Measurements from ENCODE around the gene SV2B. TPM values are rescaled to one million over a fixed set of nuclear protein-coding genes. Genes with fewer than 3 reads are reported as not detected.

SV2B gene
- total and polyA plus RNA-seq, 2 experiments from 2014 or later, result 0.17 to 2.2 TPM

GRCh38 chr15:91152896-91153581, 53.0 kb downstream of the SV2B start:
- Histone ChIP-seq H3K4me1 (ENCODE audit: insufficient read depth) (no peaks in the 10 kb centered on the region), H3K36me3 (replicated peaks; ENCODE audit: insufficient read depth, low read depth) (no peaks in the 10 kb centered on the region), H3K9me2 (replicated peaks; ENCODE audit: insufficient read depth) (no peaks in the 10 kb centered on the region), H2AFZ (no peak overlapping the region), H3K4me3 (no peak overlapping the region), H3K27ac (no peak overlapping the region), H3K79me2 (no peaks in the 10 kb centered on the region), H3K9me3 (ENCODE audit: low read depth) (no peaks in the 10 kb centered on the region), H3K4me2 (no peak overlapping the region), H4K20me1 (ENCODE audit: insufficient read depth, poor library complexity, severe bottlenecking) (no peaks in the 10 kb centered on the region), H3K27me3 (peaks cover 10% of the 10 kb centered on the region)
- no peak for DNase-seq (ENCODE audit: low spot score)
- WGBS (ENCODE audit: low lambda C conversion rate, missing lambda C conversion rate), result 77% methylated on average over 10 of the region's 10 CpGs
- no peak for TF ChIP-seq CTCF (IDR thresholded peaks at IDR 0.05; ENCODE audit: poor library complexity)
- TF ChIP-seq EZH2phosphoT487 (IDR thresholded peaks at IDR 0.05; ENCODE audit: low read depth, severe bottlenecking, unreplicated experiment), result no peak

- 83% methylated on average over 1 of the region's 1 CpG for WGBS (ENCODE audit: low lambda C conversion rate, missing lambda C conversion rate)
- Histone ChIP-seq H3K4me2 (no peak overlapping the region), H3K4me3 (no peak overlapping the region), H3K9me3 (ENCODE audit: low read depth) (no peaks in the 10 kb centered on the region), H2AFZ (no peak overlapping the region), H3K27ac (no peak overlapping the region), H3K9me2 (replicated peaks; ENCODE audit: insufficient read depth) (no peaks in the 10 kb centered on the region), H3K4me1 (ENCODE audit: insufficient read depth) (no peaks in the 10 kb centered on the region), H3K79me2 (no peaks in the 10 kb centered on the region), H3K36me3 (replicated peaks; ENCODE audit: insufficient read depth, low read depth) (no peaks in the 10 kb centered on the region), H4K20me1 (ENCODE audit: insufficient read depth, poor library complexity, severe bottlenecking) (no peaks in the 10 kb centered on the region), H3K27me3 (peaks cover 13% of the 10 kb centered on the region)
- DNase-seq (ENCODE audit: low spot score), result no peak
- TF ChIP-seq EZH2 (IDR thresholded peaks at IDR 0.05; ENCODE audit: borderline replicate concordance) (no peak), CTCF (IDR thresholded peaks at IDR 0.05; ENCODE audit: poor library complexity) (no peak), EZH2phosphoT487 (IDR thresholded peaks at IDR 0.05; ENCODE audit: low read depth, severe bottlenecking, unreplicated experiment) (no peak)
These were observed 53.9 kb downstream of the SV2B start for GRCh38 chr15:91153954-91154353.

- H3K27ac ChIP-seq, result no peak overlapping the region
- 88% methylated on average over 6 of the region's 6 CpGs for WGBS (ENCODE audit: low lambda C conversion rate, missing lambda C conversion rate)
These were observed 56.2 kb downstream of the SV2B start for GRCh38 chr15:91156175-91156726.

More at GRCh38 chr15:91156175-91156726, 56.2 kb downstream of the SV2B start:
- no peak for DNase-seq (ENCODE audit: low spot score)
- H2AFZ ChIP-seq, result no peak overlapping the region
- H3K79me2 ChIP-seq, result no peaks in the 10 kb centered on the region
- H3K9me2 ChIP-seq (replicated peaks; ENCODE audit: insufficient read depth), result no peaks in the 10 kb centered on the region
- H3K4me2 ChIP-seq, result no peak overlapping the region
- no peaks in the 10 kb centered on the region for H3K9me3 ChIP-seq (ENCODE audit: low read depth)
- no peak overlapping the region for H3K4me3 ChIP-seq
- H3K36me3 ChIP-seq (replicated peaks; ENCODE audit: insufficient read depth, low read depth), result no peaks in the 10 kb centered on the region
- H3K27me3 ChIP-seq, result peaks cover 14% of the 10 kb centered on the region
- TF ChIP-seq EZH2phosphoT487 (IDR thresholded peaks at IDR 0.05; ENCODE audit: low read depth, severe bottlenecking, unreplicated experiment) (no peak), EZH2 (IDR thresholded peaks at IDR 0.05; ENCODE audit: borderline replicate concordance) (no peak), CTCF (IDR thresholded peaks at IDR 0.05; ENCODE audit: poor library complexity) (no peak)
- H3K4me1 ChIP-seq (ENCODE audit: insufficient read depth), result no peaks in the 10 kb centered on the region
- H4K20me1 ChIP-seq (ENCODE audit: insufficient read depth, poor library complexity, severe bottlenecking), result no peaks in the 10 kb centered on the region
